MCF 10A (cell line): ENCODE measurements around the gene ECI1. TPM values are rescaled to one million over a fixed set of nuclear protein-coding genes. Genes with fewer than 3 reads are reported as not detected.
"Not testable (repeated sequence)": the region's sequence is repeated elsewhere in the genome, so short reads cannot be mapped to it uniquely, and the experiment has no call there.

Experiments used
- BruUV-seq: library from RNA; stranded (reverse); fragments of 400-500 nt; replicated peaks from 2 replicates; lab custom pipeline; 2021; lab: Mats Ljungman, UMichigan
- CTCF ChIA-PET: fragments of 300-600 bp; sonication (Branson Sonifier 250); formaldehyde crosslinking; extraction: SDS; loops from one replicate; lab custom pipeline; 2021; ENCODE audit warnings: antibody characterized with exemption, inconsistent platforms; lab: Yijun Ruan, JAX
- POLR2A ChIA-PET: fragments of 300-600, 350-650 bp; sonication (Branson Sonifier 250); formaldehyde crosslinking; extraction: SDS; loops from one replicate; lab custom pipeline; 2020; ENCODE audit warnings: antibody characterized with exemption, inconsistent platforms; lab: Yijun Ruan, JAX
- DNase-seq: peaks from one replicate; pipeline ENCODE4 v3.0.0-alpha.2; 2018; ENCODE audit not compliant: unreplicated experiment
- H3K27ac Mint-ChIP-seq: one replicate; pipeline ENCODE4 v1.8.0; 2022; ENCODE audit warnings: mild to moderate bottlenecking, low read depth, mixed read lengths; ENCODE audit not compliant: unreplicated experiment
- H3K27me3 Mint-ChIP-seq: one replicate; pipeline ENCODE4 v1.8.0; 2022; ENCODE audit warnings: mixed read lengths; ENCODE audit not compliant: insufficient read depth, unreplicated experiment
- H3K36me3 Mint-ChIP-seq: one replicate; pipeline ENCODE4 v1.8.0; 2022; ENCODE audit warnings: mild to moderate bottlenecking, moderate library complexity, mixed read lengths; ENCODE audit not compliant: insufficient read depth, unreplicated experiment
- H3K4me1 Mint-ChIP-seq: one replicate; pipeline ENCODE4 v1.8.0; 2022; ENCODE audit warnings: mixed read lengths; ENCODE audit not compliant: insufficient read depth, unreplicated experiment
- H3K4me3 Mint-ChIP-seq: one replicate; pipeline ENCODE4 v1.8.0; 2022; ENCODE audit warnings: mild to moderate bottlenecking, moderate library complexity, mixed read lengths; ENCODE audit not compliant: unreplicated experiment
- H3K9me3 Mint-ChIP-seq: one replicate; pipeline ENCODE4 v1.8.0; 2022; ENCODE audit warnings: mixed read lengths; ENCODE audit not compliant: unreplicated experiment
- CTCF ChIP-seq: fragments of 200-600 bp; IDR thresholded peaks from one replicate; pipeline ENCODE4 v1.8.0; 2022; ENCODE audit warnings: antibody characterized with exemption, mild to moderate bottlenecking; ENCODE audit not compliant: unreplicated experiment
- intact Hi-C: fragments of 100-400 bp; cut with micrococcal nuclease; formaldehyde crosslinking; loops from 2 replicates; pipeline ENCODE4 v1.14.1; 2022
- total RNA-seq: library from RNA; stranded (reverse); gene quantifications from 2 replicates; pipeline ENCODE4 v1.2.3, GENCODE V29; 2022

The ECI1 gene
- total RNA-seq, 1 experiment from 2014 or later, result 115 TPM

- BruUV-seq, result no TSS peak
- H3K9me3 Mint-ChIP-seq, result no peaks in the 10 kb centered on the region
- ChIA-PET POLR2A (interaction anchor here (1.2 to 2.8 kb wide), 3 partner anchors 9 to 105 kb away, joined by 3 to 18 read pairs (median 8); partner anchors contain the start of genes ECI1 and TRAF7), CTCF (interaction anchor here (1.0 kb wide), 1 partner anchor 9 kb away, joined by 5 read pairs; the partner anchor contains the start of gene ECI1)
- peaks cover 100% of the 10 kb centered on the region for H3K36me3 Mint-ChIP-seq
- H3K4me3 Mint-ChIP-seq, result no peak overlapping the region
- intact Hi-C loops, result no loop called here
- no peaks in the 10 kb centered on the region for H3K27me3 Mint-ChIP-seq
- no peak for DNase-seq
- H3K4me1 Mint-ChIP-seq, result peaks cover 8% of the 10 kb centered on the region
- TF ChIP-seq CTCF, result no peak
- H3K27ac Mint-ChIP-seq, result no peak overlapping the region
Measured at GRCh38 chr16:2260250-2260649, 8.9 kb upstream of the ECI1 start.

DNA sequence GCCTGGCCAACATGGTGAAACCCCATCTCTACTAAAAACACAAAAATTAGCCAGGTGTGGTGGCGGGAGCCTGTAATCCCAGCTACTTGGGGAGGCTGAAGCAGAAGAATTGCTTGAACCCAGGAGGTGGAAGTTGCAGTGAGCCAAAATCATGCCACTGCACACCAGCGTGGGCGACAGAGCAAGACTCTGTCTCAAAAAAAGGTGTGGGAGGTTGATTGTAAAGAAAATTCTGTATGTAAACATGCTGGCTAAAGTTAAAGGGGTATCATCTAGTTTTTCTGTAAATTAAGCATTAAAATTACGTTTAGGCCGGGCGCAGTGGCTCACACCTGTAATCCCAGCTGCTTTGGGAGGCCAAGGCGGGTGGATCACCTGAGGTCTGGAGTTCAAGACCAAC is 7.1 kb upstream of the ECI1 start:
- intact Hi-C loops, H3K4me1 Mint-ChIP-seq, H3K4me3 Mint-ChIP-seq, BruUV-seq, DNase-seq, H3K27me3 Mint-ChIP-seq, H3K9me3 Mint-ChIP-seq, H3K27ac Mint-ChIP-seq: not testable (repeated sequence)
- H3K36me3 Mint-ChIP-seq, result peaks cover 100% of the 10 kb centered on the region
- ChIA-PET POLR2A (interaction anchor here (1.6 to 2.4 kb wide), 3 partner anchors 8 to 251 kb away, joined by 4 to 8 read pairs (median 5); no protein-coding TSS in a partner anchor), CTCF (interaction anchor here (1.3 to 1.7 kb wide), 3 partner anchors 63 to 243 kb away, joined by 3 to 6 read pairs (median 5); no protein-coding TSS in a partner anchor)

- Mint-ChIP-seq H3K4me3 (no peak overlapping the region), H3K27ac (no peak overlapping the region), H3K9me3 (no peaks in the 10 kb centered on the region), H3K36me3 (peaks cover 100% of the 10 kb centered on the region), H3K4me1 (no peaks in the 10 kb centered on the region), H3K27me3 (no peaks in the 10 kb centered on the region)
- TF ChIP-seq CTCF, result no peak
- ChIA-PET POLR2A (interaction anchor here (0.6 to 2.4 kb wide), 5 partner anchors 8 to 250 kb away, joined by 3 to 8 read pairs (median 4); no protein-coding TSS in a partner anchor), CTCF (interaction anchor here (0.6 to 1.7 kb wide), 5 partner anchors 22 to 246 kb away, joined by 3 to 6 read pairs (median 4); no protein-coding TSS in a partner anchor)
- no TSS peak for BruUV-seq
- intact Hi-C loops, result no loop called here
- no peak for DNase-seq
Measured at GRCh38 chr16:2257726-2258125, 6.3 kb upstream of the ECI1 start.

DNA sequence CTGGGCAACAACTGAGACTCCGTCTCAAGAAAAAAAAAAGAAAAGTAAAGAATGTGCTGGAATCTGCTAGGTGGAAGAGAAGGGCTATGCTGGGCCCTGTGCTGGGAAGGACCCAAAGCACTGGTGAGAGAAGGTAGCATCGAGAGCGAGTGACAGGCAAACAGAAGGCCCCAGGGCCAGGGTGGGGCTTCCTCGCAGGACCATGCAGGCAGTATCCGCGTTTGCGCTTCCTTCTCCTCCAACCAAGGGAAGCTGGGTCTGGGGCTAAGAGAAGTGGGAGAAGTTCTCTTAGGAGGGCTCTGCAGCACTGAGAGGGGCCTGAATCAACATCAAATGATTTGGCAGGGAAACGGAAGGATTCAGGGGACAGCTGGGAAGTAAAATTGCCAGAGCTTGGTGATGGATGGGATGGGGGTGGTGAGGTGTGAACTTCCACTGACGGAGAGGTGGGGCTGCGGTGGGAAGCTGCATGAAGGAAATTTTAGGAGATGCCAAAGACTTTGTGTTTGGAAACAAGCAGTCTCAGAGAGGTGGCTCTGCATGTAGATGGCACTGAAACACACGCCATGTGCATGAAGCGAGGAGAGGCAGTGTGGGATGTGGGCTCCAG is 5.2 kb upstream of the ECI1 start:
- Mint-ChIP-seq H3K9me3 (no peaks in the 10 kb centered on the region), H3K4me1 (no peaks in the 10 kb centered on the region), H3K27me3 (no peaks in the 10 kb centered on the region), H3K4me3 (no peak overlapping the region), H3K27ac (peak overlapping the region; percentile 66), H3K36me3 (peaks cover 98% of the 10 kb centered on the region)
- no peak for TF ChIP-seq CTCF
- intact Hi-C loops, result no loop called here
- ChIA-PET POLR2A (interaction anchor here (1.0 kb wide), 1 partner anchor 31 kb away, joined by 3 read pairs; no protein-coding TSS in a partner anchor), CTCF (interaction anchor here (0.6 kb wide), 1 partner anchor 15 kb away, joined by 4 read pairs; no protein-coding TSS in a partner anchor)
- no peak for DNase-seq
- BruUV-seq, result no TSS peak
